Inferior parietal cortex (tissue), 1 donor: ENCODE measurements around the gene SH3RF2.
"Not testable (repeated sequence)": the region's sequence is repeated elsewhere in the genome, so short reads cannot be mapped to it uniquely, and the experiment has no call there.

Experiments used
- DNase-seq: peaks from one replicate; pipeline ENCODE4 v3.0.0-alpha.2; 2016; ENCODE audit errors: extremely low spot score

The SH3RF2 gene

DNA sequence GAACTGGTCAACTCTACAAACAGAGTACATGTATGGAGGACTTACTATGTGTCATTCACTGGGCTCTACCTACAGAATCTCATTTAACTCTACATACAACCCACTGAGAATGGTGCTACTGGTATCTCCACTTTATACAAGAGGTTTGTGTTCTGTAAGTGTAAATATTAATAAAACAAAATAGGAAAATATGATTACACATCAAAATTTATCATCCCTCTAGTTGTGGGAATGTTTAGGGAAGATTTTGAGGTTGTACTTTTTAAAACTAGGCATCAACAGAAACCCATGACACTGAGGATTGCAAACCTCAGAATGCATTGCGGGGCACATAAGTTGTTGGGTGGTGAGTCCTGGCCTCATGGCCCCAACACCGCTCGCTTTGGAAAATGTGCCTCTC, 11.7 kb downstream of the SH3RF2 start:
- no peak for DNase-seq

- no peak for DNase-seq
Measured at GRCh38 chr5:145948921-145949320, 12.5 kb downstream of the SH3RF2 start.

DNA sequence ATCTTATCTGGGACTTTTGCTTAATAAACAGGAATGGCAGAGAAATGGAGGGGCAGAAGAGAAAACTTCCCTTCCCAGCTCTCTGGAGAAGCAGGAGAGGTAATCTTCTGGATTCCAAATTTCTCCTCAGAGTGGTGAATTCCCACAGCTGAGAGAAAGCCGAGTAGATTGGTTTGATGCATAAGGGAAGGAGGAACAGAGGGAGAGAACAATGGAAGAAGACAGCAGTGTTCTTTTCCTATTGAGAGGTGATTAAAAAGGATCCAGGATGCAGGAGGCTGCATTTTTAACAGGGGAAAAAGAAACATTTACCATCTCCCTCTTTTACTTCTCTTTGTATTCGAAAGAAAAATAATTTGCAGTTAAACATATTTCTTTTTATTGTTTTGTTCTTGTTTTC, 13.1 kb downstream of the SH3RF2 start:
- no peak for DNase-seq

- DNase-seq = no peak
Measured at GRCh38 chr5:145951071-145951470, 14.7 kb downstream of the SH3RF2 start.

- DNase-seq = no peak
Measured at GRCh38 chr5:145953202-145953601, 16.8 kb downstream of the SH3RF2 start.

DNA sequence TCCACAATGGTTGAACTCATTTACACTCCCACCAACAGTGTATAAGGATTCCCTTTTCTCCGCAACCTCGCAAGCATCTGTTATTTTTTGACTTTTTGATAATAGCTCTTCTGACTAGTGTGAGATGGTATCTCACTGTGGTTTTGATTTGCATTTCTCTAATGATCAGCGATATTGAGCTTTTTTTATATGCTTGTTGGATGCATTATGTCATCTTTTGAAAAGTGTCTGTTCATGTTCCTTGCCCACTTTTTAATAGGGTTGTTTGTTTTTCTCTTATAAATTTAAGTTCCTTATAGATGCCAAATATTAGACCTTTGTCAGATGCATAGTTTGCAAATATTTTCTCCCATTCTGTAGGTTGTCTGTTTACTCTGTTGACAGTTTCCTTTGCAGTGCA, 17.8 kb downstream of the SH3RF2 start:
- not testable (repeated sequence) for DNase-seq

DNA sequence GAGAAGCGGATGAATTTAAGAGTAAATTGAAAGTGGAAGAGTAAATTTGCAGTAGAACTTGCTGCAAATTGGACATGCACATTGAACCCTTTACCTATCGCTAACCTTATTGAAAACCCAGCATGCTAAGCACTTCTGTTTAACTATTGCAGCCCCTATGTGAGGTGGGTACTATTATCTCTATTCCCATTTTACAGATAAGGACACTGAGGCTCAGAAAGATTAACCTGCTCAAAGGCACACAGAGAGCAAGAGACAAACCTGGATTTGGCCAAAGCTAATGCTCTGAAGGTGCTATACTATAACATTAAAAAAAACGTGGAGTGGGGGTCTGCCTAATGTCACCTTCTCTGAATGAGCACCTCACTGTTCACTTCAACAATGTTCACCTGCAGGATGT, 21.0 kb downstream of the SH3RF2 start:
- DNase-seq = no peak

DNA sequence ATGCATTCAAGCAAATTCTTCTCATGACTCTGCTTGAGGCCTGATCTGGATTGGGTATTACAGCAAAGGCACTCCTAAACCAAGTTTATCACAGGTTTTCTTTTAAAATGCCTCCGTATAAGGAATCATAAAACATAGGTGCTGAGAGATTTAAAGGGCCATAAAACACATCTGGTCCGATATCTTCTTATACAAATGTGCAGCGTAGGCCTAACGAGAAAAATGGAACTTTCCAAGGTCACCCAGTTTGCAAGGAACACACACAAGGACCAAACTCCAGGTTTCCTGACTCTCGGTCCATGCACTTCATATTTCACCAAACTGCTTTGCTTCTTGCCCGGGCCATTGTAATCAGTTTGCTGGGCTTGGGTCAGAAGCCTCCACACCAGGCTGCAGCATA, 22.1 kb downstream of the SH3RF2 start:
- no peak for DNase-seq

DNA sequence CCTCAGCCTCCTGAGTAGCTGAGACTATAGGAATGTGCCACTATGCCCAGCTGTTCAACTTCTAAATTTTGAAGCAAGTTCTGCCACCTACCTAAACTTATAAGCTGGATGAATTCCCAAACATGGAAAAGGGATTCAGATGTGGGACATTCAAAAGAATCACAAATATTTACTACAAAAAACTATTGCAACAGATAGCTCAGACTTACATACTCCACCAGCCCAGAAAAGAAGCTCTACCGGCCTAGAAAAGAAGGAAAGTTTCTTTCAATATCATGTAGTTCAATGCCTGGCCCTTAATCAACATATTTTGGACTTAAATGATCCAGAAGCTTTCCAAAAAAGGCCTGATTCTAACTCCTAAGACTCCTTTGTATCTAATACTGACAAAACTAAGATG, 23.8 kb downstream of the SH3RF2 start:
- DNase-seq = no peak

DNA sequence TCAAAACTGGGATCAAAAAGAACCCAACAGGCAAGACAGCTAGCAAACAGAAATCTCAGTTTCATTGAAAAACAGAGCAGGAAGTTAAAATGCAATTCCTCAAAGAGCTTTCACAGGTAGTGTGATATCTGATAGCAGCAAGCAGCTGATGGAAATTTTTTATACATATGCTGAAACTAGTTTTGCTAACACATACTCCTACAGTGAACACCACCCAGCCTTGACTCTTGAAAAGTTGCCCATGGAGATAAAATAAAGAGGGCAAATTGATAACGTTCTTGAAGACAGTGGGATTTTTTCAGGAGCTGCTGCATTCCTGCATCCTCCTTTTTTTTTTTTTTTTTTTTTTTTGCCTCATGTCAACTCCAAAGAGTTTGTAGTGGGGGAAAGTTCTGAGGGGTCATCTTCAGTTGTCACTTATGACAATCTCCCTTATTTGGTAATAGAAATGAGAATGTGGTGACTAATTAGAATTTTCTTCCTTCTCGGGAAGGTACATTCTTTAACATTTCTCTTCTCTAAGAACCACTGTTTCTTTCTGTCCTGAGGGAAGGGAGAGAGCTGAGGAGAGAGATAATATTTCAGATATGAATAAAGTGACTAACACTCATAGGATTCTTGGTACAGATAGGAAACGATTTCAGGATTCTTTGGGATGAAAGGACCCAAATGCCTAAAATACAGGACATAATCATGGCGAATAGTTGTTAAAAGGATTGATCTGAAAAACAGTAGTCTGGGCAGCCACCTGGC, 24.6 kb downstream of the SH3RF2 start:
- DNase-seq = no peak

DNA sequence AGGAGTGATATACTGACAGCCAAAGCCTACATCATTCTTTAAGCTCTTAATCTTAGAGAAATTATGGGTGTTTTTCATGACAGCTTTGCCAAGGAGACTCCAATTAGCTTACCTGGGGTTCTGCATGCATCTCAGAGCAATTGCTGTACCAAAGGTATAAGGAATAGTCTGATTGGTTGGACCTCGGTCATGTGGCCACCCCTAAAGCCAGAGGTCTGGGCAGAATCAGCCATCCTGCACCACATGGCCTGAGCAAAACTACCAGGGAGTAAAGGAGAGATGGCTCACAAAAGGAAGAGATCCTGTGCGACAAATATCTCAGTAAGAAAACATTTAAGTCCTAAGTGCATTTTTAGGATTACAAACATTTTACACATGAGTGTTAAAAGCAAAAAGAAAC, 25.6 kb downstream of the SH3RF2 start:
- DNase-seq = no peak

DNA sequence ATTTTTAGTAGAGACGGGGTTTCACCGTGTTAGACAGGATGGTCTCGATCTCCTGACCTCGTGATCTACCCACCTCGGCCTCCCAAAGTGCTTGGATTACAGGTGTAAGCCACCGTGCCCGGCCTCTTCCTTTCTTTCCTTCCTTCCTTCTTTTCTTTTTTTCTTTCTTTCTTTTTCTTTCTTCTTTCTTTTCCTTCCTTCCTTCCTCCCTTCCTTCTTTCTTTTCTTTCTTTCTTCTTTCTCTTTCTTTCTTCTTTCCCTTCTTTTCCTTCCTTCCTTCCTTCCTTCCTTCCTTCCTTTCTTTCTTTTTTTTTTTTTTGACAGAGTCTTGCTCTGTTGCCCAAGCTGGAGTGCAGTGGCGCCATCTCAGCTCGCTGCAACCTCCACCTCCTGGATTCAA, 27.6 kb downstream of the SH3RF2 start:
- not testable (repeated sequence) for DNase-seq

DNA sequence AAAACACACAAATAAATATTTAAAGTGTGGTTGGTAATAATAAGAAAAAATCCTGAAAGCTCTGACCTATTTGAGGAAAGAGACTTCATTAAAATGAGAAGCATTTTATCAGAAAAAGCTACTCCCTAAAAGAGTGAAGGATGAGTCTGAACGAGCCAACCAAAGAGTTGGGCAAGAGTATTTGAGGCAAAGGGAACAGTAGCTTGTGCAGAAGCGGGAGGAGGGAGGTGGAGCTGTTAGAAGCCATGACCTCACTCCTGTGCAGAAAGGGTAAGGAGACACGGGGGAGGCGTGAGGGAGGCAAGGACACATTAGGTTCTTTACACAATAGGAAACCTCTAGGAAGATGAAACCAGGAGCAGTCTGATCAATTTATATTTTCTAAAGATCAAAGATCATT, 29.4 kb downstream of the SH3RF2 start:
- DNase-seq = no peak

- no peak for DNase-seq
Measured at GRCh38 chr5:145967296-145967695, 30.9 kb downstream of the SH3RF2 start.

DNA sequence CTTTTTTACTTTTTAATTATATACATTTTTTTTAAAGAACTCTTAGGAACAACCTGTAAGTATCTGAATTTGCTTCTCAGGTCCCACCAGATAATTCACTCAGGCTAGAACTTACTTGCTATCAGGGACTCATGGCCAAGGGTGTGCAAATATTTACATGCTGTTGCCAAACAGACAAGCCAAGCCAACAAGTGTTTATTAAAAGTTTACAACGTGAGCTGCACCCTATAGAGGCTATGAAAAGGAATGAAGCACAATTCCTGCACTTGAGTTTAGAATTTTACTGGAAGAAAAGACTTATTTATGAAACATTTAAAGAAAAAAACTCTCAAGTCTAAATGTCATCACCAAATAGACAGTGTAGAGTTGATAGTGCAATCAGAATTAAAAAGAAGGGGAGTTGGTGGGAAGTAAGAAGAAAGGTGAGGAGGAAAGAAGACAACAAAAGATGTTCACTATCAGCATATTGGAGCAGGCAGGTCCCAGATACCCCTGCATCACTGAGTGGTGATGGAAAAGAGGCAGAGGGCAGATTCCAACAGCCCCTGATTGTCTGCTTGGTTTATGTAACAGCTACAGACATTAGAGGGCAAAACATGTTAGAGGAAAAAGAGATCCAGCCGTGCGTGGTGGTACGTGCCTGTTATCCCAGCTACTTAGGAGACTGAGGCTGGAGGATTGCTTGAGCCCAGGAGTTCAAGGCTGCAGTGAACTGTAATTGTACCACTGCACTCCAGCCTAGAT, 32.8 kb downstream of the SH3RF2 start:
- no peak for DNase-seq

- DNase-seq = no peak
Measured at GRCh38 chr5:145969714-145970092, 33.3 kb downstream of the SH3RF2 start.

DNA sequence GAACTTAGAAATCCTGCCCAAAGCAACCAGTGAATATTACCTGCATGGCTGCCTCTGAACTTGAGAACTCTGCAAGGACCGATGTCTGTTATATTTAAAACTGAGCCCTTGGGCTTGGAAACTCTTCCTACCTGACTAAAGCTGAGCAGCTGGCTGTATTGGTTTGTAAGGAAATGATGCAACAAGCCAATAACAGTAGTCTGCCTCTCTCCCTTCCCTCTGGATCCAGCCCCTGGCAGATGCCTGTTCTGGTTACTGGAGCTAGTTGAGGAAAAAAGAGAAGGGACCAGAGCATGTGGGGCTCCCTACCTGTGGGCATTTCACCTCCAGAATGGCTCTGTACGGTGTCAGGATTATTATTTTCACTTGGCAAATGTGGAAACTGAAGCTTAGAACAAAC, 34.7 kb downstream of the SH3RF2 start:
- DNase-seq = no peak

GRCh38 chr5:145971701-145972100, 35.3 kb downstream of the SH3RF2 start:
- DNase-seq = no peak

- DNase-seq = no peak
Measured at GRCh38 chr5:145975001-145975360, 38.6 kb downstream of the SH3RF2 start.

- no peak for DNase-seq
Measured at GRCh38 chr5:145975361-145976066, 39.1 kb downstream of the SH3RF2 start.

DNA sequence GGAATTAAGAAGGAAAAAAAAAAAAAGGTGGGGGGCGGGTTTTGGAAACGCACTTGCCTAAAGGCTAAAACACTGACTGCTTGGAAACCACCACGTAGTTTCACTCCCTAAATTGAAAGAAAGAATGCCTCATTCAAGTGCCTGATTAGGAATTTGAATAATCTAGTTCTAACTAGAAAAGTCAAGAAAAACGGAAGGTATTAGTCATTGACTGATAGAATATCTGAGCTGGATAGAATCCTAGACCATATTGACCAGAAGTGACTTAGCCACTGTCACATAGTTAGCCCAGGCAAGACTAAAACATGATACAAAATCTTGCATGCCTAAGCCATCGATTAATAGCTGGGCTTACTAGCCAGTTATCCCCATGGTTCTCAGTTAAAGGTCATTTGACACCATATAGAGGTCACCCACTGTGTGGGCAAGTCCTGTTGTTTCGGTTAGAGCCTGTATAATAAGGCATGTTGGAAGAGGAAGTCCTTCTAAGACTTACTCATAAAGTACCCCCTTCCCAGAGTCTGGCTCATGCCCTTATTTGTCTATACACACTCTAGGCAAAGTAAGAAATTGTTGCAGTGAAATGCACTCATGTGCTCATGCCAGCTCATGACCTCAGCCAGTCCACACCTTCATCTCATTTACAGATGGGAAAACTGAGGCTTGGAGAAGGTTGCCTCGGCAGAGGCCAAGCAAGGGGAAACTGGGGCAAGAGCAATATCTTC, 40.2 kb downstream of the SH3RF2 start:
- no peak for DNase-seq

- DNase-seq = no peak
Measured at GRCh38 chr5:145978171-145978570, 41.8 kb downstream of the SH3RF2 start.
